ENCODE data around the gene STX2.
"Not testable (repeated sequence)": the region's sequence is repeated elsewhere in the genome, so short reads cannot be mapped to it uniquely, and the experiment has no call there.

The STX2 gene

DNA sequence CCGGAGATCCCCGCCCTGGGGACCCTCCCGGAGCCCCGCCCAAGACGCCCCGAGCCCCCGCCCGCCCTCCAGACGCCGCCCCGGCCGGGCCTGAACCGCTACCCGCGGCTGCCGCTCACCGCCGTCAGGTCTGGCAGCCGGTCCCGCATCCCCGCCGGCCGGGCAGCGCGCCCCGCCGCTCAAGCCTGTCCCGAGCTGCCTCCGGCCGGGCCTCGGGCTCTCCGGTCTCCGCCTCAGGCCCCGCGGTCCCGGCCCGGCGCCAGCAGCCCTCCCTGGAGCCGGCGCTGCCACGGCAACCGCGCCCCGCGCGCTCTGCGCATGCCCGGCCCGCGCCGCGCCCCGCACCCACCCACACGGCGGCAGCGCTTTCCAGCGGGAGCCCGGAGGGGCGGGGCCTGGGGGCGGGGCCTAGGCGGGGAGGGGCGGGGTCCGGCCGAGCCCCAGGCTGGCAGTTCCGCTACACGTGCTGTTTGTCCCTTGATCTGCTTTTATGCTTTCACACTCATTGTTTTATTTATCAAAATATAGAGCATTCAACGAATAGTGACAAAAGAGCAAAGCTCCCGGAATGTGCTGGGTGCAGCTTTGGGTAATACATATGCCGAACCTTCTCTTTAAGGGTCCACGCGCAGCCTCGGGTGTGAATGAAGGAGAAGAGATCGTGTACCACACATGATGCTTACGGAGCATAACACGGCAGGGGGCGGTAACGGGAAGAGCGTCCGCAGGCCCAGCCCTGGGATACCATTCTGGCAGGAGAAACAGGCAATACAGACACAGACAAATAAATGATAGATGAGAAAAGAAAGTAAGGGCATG is at the start of gene STX2:
Gene STX2, minus strand, starts transcription at position 300 of the 819 bp plus-strand sequence. Its CDS starts 151 bp downstream, at position 149.
- no peak for FAIRE-seq

DNA sequence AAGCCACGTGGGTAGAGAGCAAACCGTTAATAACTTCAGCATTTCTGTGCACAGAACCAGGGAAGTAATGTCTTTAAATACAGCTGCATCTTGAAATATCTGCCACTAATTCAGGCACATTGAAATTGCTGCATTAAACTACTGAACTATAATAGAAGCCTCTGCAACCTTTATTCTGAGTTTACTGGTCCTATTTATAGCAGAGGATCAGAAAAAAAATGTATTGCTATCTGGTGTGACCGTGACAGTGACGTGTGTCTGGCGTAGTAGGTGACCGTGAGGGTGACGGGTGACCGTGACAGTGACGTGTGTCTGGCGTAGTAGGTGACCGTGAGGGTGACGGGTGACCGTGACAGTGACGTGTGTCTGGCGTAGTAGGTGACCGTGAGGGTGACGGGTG is 48.1 kb upstream of the STX2 start:
- not testable (repeated sequence) for FAIRE-seq

DNA sequence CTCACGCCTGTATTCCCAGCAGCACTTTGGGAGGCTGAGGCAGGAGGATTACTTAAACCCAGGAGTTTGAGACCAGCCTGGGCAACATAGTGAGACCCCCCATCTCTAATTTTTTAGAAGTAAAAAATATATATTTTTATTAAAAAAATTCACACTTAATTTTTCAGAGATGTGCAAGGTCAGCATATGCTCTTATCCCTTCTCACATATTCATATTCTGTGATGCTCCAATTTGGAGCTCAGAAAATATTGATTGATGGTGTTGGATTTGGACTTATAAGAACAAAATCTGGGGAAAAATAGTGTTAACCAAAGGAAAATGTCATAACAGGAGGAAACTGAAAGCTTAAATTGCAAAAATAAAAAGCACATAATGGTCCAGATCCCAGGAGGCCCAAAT is 42.5 kb upstream of the STX2 start:
- FAIRE-seq, result no peak

DNA sequence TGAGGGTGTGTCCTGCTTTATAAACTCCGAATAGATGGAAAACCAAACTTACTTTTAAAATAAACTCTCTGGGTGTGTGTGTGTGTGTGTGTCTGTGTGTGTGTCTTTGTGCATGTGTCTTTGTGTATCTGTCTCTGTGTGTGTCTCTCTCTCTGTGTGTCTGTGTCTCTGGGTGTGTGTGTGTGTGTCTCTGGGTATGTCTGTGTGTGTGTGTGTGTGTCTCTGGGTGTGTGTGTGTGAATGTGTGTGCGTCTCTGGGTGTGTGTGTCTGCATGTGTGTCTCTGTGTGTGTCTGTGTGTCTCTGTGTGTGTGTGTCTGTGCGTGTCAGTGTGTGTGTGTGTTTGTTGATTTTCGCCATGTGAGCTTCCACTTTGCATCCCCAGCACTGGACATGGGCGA is 42.0 kb upstream of the STX2 start:
- FAIRE-seq, result no peak

DNA sequence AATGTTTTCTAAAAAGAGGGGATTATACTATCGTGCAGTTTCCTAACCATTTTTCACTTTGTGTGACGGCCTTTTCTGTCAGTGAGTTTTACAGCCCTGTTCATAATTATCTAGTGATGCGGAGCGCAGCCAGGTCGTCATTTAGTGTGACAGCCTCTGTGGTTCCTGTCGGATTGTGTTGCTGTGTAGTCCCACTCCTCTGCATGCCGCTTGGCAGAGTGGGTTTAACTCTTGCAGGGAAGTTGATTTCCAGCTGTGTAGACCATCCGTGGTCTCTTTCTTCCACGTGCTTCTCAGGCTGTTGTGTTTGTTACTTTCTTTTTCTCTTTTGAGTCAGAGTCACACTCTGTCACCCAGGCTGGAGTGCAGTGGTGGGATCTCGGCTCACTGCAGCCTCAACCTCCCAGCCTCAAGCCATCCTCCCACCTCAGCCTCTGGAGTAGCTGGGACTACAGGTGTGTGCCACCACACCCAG is 41.4 kb upstream of the STX2 start:
- FAIRE-seq, result no peak

DNA sequence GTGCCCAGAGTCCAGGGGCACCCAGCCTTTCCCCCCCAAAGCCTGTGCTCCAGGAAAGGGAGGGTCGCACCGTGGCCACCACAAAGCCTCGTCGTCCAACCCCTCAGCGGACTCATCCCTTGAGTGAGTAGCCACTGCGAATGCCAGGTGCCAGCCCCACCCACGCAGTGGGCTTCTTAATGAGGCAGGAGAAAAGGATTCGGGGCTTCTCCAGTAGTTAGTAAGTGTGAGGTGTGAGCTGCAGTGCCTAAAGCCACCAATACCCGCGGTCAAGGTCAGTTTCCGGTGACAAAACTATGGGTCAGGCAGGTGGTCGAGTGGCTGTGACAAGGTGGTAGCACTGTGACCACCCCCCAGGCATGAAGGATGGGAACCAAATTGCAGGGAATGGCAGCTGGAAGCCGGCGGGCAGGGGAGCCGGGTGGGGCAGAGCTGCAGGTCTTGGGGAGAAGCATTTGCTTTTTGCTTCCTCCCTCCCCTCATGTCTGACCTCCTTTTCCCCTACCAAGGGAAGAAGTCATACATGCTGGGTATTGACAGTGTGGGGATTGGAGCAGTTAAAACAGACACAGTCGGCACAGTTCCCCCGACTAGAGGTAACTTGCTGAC is 40.8 kb upstream of the STX2 start:
- no peak for FAIRE-seq

DNA sequence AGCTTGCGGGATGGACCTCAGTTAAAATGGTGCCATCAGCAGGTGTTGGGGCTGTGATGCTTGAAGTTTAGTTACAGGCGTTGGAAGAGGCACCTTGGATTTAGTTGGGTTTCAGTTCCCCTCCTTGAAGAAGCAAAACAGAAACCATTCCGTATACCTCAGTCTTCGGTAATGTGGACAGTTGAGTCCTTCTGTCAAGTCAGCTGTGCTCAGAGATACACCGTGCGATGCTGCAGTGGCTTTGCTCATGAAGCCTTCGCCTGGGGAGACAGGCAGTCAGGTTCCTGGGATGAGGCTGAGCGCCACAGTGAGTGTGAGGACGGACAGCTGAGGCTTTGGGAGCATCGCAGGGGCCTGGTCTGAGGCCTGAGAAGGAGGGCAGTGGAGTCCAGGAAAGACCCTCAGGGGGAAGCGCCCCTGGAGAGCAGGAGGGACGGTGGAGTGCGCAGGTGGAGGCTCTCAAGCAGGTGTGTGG is 40.2 kb upstream of the STX2 start:
- no peak for FAIRE-seq

DNA sequence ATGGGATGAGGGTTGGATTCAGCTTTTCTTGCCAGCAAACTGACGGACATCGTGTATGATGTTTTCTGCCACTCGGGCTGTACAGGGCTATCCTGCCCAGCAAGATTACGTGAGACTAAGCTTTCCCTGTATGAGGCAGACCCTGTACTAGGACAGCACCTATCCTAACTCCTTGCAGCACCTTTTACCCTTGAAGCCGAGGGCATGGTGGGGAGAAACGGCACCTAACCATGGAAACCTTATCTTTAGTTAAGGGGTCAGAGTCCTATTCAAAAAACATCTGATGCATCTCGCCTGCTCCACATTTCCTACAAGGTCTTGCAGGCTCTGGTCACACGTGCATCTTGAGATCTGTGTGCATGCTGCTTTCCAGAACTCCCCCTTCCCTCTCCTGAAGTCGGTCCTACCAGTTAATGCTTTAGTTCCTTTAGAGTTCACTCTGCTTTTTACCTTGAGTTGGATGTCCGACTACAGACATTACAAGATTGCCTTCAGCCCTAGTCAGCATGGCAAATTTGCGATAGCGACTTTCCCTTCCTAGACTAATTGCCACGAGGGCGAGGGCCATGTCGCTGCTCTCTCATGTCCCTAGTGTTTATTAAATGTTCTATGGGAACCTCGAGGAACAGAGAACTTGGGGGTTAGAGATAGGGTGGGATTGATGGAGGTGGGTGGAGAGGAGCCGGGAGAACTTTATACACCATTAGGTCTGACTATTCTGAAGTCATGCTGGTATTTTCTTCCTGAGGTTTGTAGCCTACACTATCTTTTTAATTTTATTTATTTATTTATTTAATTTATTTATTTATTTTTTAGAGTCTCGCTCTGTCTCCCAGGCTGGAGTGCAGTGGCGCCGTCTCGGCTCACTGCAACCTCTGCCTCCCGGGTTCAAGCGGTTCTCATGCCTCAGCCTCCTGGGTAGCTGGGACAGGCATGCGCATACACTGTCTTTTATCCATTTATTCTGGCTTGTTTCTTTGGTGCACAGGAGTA is 39.4 kb upstream of the STX2 start:
- FAIRE-seq, result no peak

DNA sequence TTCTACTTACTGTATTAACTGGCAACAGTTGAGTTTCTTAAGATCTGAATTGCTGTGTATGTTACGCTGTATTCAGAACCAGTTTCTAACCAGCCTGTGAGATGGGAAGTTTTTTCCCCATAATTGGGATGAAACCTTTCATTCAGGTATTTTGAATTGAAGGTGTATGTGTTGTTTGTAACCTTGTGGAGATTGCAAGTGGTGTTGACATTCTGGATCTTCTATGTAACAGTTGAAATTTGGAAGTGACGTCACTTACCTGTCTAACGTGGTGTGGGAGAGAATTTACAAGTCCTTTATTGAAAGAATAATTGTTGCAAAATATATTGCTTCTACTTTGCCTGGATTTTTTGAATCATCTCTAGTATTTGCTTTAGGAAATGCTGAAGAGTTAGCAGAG is 38.3 kb upstream of the STX2 start:
- no peak for FAIRE-seq

DNA sequence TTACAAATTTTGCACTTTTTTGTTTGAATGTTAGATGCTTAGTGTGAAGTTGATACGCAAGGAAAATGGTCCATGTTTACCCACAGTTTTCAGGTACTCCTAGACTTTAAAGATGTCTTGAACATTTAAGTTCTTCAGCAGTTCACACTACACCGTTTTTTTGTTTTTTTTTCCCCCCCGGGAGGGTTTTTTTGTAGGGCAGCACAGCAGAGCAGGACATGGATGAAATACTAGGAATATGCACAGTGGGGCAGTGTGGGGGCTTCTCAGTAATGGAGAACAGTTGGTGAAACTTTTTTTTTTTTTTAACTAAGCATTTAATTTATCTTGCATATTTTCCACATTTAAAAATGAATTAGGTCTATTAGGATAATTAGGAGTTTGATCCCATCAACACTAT is 37.7 kb upstream of the STX2 start:
- FAIRE-seq, result no peak

DNA sequence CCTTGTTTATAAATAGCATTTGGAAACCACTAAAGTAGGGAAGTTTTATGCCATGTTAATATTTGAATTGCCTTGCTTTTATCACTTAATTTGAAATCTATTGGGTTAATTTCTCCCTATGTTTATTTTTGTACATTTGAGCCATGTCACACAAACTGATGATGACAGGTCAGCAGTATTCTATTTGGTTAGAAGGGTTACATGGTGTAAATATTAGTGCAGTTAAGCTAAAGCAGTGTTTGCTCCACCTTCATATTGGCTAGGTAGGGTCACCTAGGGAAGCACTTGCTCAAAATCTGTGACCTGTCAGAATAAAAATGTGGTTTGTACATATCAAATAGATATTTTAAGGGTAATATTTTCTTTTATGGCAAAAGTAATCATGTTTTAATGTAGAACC is 37.2 kb upstream of the STX2 start:
- no peak for FAIRE-seq

DNA sequence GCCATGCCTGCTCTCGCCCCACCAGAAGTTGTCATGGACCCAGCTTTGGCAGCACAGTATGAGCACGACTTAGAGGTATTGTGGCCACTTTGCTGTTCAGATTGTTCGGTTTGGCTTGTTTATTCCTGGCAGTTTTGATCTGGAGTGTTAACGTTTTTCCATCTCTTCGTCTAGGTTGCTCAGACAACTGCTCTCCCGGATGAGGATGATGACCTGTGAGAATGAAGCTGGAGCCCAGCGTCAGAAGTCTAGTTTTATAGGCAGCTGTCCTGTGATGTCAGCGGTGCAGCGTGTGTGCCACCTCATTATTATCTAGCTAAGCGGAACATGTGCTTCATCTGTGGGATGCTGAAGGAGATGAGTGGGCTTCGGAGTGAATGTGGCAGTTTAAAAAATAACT is 36.7 kb upstream of the STX2 start:
- not testable (repeated sequence) for FAIRE-seq

DNA sequence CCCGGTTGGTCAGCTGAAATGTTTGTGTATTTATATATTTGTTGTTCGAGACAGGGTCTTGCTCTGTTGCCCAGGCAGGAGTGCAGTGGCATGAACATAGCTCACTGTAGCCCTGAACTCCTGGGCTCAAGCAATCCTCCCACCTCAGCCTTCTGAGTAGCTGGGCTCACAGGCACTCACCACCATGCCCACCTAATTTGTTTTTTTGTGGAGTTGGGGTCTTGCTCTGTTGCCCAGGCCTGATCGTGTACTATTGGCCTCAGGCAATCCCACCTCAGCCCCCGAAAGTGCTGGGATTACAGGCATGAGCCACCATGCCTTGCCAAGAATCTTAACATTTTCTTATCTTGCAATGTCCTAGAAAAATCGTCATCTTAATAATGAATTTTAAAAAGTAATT is 36.1 kb upstream of the STX2 start:
- FAIRE-seq, result no peak

DNA sequence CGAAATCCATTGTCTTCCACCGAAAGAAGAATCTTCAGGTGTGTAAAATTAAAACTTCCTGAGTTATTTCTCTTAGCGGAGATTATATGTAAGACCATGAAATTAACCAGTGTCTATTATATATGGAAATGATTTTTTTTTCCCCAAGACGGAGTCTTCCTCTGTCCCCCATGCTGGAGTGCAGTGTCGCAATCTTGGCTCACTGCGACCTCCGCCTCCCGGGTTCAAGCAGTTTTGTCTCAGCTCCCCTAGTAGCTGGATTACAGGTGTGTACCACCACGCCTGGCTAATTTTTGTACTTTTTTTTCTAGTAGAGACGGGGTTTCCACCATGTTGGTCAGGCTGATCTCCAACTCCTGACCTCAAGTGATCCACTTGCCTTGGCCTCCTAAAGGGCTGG is 35.6 kb upstream of the STX2 start:
- FAIRE-seq, result no peak

DNA sequence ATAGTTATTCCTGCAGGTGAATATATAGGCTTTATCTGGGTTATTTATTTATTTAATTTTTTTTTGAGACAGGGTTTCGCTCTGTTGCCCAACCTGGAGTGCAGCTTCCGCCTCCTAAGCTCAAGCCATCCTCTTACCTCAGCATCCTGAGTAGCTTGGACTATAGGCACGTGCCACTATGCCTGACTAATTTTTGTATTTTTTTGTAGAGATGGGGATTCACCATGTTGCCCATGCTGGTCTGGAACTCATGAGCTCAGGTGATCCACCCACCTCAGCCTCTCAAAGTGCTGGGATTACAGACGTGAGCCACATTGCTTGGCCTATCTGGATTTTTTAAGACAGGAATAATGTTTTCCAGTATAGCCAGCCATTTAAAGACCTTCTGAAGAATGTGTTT is 34.8 kb upstream of the STX2 start:
- no peak for FAIRE-seq

DNA sequence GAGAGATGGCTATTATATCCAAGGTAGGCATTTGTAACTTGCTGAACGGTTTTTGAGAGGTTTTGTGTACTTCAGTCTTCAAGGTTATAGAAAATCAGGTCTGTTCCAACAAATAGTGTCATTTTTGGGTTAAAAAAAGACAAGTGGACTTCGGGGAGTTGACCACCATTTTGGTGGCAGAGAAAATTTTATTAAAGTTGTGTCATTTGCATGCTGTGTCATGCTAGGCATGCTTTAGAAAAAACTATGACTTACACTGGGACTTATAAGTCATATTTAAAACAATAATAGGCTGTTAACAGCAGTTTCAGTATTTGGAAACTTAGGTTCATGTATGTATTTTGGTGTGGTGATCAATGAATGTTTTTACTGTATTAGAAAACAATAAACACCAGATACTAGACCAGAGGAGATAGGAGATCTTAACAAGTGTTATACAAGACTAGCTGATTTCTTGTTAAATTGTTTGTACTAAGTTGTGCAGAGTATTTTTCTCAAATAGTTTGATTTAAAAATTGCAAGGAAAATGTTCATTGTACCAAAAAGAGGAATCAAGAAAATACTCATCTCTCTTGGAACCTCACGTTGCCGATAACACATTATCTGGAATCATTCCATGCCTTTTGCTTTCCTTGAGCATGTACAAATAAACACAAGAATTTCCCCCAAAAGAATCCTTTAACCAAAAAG is 34.2 kb upstream of the STX2 start:
- no peak for FAIRE-seq

DNA sequence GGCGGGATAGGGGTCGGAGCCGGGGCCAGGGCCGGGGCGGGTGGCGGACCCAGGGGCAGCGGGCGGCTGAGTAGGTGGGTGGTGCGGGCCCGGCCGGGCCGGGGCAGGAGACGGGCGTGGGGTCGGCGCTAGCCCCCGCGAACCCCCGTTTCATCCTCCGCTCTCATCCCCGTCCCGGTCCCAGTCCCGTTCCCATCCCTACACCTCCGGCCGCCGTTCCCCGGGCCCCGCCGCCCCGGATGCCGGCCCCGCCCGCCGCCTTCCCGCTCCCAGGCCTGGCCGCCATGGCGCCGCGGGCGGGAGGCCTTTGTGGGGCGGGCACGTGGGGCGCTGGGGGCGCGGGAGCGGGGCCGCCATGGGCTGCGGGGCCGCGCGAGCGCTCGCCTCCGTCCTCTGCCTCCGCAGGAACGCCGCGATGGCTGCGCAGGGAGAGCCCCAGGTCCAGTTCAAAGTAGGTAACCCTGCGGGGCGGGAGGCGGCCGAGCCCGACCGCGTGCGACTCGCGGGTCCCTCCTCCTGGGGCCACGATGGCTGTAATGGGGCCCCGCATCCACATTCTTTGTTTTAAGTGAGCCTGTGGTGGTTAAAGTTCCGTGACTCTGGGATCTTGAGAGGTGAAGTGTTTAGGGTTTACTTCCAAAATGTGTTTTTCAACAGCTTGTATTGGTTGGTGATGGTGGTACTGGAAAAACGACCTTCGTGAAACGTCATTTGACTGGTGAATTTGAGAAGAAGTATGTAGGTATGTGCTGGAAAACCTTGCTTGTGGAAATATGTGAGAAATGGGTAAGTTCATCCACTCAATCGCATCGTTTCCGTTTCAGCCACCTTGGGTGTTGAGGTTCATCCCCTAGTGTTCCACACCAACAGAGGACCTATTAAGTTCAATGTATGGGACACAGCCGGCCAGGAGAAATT is 33.4 kb upstream of the STX2 start:
- no peak for FAIRE-seq

DNA sequence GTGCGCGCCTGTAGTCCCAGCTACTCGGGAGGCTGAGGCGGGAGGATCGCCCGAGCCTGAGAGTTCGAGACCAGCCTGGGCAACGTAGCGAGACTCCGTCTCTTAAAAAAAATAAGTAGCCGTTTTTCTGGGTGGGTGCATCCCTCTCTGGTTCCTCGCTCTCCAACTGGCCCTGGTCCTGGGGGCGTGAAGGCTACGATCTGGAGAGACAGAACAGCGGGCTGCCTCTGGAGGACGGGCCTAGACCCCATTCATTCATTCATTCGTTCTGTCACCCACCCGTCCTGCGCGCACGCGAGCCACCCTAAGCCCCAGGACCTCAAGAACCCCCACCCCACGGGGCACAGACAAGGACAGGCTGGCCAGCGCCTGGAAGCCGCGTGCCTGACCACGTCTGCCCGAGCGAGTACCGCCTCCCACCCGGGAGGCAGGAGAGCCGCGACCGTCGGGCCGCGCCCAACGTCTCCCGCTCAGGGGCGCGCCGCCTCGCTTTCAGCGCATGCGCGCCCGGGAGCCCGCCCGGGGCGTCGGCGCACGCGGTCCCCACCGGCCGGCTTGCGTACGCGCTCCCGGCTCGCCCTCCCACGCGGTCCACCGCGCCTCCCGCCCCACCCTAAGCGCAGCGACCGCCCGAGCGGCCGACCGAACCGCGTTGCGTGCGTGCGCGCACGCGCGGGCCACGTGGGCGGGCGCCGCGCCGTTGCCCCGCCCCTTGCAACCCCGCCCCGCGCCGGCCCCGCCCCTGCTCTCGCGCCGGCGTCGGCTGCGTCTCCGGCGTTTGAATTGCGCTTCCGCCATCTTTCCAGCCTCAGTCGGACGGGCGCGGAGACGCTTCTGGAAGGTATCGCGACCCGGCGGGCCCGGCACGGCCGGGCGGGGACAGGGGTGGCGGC is 32.5 kb upstream of the STX2 start, which contains the start of gene RAN:
Gene RAN, plus strand, starts transcription at position 781 of the 893 bp plus-strand sequence. CDS start 528 bp downstream, outside the sequence.
- FAIRE-seq, result no peak

DNA sequence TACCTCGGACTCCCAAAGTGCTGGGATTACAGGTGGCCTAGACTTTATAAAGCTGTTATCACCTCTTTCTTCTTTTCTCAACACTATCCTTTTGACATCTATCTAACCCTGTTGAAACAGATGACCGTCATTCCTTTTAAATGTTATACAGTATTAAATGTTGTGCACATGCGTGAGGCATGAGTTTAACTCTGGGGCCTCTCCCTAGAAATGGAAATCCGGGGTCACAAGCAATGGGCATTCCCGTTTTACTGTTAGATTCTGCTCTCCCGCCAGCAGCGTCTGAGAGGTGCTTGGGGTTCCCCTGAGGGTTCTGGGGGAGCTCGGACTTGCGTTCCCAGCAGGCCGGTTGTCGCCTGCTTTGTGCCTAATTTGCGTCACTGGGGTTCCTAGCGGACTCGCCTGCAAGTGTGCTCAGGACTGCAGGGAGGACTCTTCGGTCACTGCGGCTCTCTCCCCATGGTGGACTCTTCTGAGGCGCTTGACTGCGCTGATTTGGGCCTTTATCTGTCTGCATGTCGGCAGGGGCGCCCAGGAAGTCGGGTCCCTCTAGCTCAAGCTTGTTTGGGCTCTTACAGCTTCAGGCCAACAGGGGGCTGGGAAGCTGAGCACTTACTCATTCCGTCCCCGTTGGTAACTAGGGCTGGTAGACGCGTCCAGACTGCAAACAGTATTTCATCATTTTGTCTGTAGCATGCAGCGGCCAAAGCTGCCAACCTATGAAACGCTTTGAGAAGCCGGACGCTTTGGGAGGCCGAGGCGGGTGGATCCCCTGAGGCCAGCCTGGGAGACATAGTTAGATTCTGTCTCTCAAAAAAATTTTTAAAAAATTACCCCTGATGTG is 31.6 kb upstream of the STX2 start:
- FAIRE-seq, result no peak
